Measurements from ENCODE around the gene NCK1.

NCK1 gene

GRCh38 chr3:136946978-136947377 is 85.0 kb downstream of the NCK1 start:
- Histone ChIP-seq H3K79me2 (ENCODE audit: low read length) (peaks cover 5% of the 10 kb centered on the region; the same call in 1 of the 2 replicates), H3K9me3 (ENCODE audit: insufficient read depth, low read length) (no peaks in the 10 kb centered on the region), H3K27me3 (ENCODE audit: low read depth, low read length) (no peaks in the 10 kb centered on the region), H3K27ac (ENCODE audit: low read length) (no peak overlapping the region), H3K9ac (ENCODE audit: low read length) (no peak overlapping the region), H2AFZ (ENCODE audit: low read depth, low read length) (no peak overlapping the region), H4K20me1 (ENCODE audit: insufficient read depth, low read length) (no peaks in the 10 kb centered on the region), H3K4me2 (ENCODE audit: low read length) (no peak overlapping the region), H3K4me1 (ENCODE audit: low read length) (peaks cover 12% of the 10 kb centered on the region), H3K4me3 (ENCODE audit: low read length) (no peak overlapping the region), H3K36me3 (replicated peaks; ENCODE audit: low read depth, low read length) (peaks cover 6% of the 10 kb centered on the region)
- TF ChIP-seq EZH2phosphoT487 (IDR thresholded peaks at IDR 0.05; ENCODE audit: low read depth) (no peak), CTCF (IDR thresholded peaks at IDR 0.05; ENCODE audit: low read depth, low read length) (no peak)

- H3K4me1 ChIP-seq (ENCODE audit: low read length), result peaks cover 12% of the 10 kb centered on the region
- H4K20me1 ChIP-seq (ENCODE audit: insufficient read depth, low read length), result no peaks in the 10 kb centered on the region
- H3K27ac ChIP-seq (ENCODE audit: low read length), result no peak overlapping the region
- no peak overlapping the region for H3K9ac ChIP-seq (ENCODE audit: low read length)
- TF ChIP-seq EZH2phosphoT487 (IDR thresholded peaks at IDR 0.05; ENCODE audit: low read depth), result no peak
- no peak for TF ChIP-seq CTCF (IDR thresholded peaks at IDR 0.05; ENCODE audit: low read depth, low read length)
- H3K9me3 ChIP-seq (ENCODE audit: insufficient read depth, low read length), result no peaks in the 10 kb centered on the region
- H2AFZ ChIP-seq (ENCODE audit: low read depth, low read length), result no peak overlapping the region
- H3K27me3 ChIP-seq (ENCODE audit: low read depth, low read length), result no peaks in the 10 kb centered on the region
- peaks cover 3% of the 10 kb centered on the region; the same call in 1 of the 2 replicates for H3K79me2 ChIP-seq (ENCODE audit: low read length)
- H3K4me3 ChIP-seq (ENCODE audit: low read length), result no peak overlapping the region
- H3K36me3 ChIP-seq (replicated peaks; ENCODE audit: low read depth, low read length), result peaks cover 6% of the 10 kb centered on the region
- no peak overlapping the region for H3K4me2 ChIP-seq (ENCODE audit: low read length)
Measured at GRCh38 chr3:136947477-136947876, 85.5 kb downstream of the NCK1 start.

DNA sequence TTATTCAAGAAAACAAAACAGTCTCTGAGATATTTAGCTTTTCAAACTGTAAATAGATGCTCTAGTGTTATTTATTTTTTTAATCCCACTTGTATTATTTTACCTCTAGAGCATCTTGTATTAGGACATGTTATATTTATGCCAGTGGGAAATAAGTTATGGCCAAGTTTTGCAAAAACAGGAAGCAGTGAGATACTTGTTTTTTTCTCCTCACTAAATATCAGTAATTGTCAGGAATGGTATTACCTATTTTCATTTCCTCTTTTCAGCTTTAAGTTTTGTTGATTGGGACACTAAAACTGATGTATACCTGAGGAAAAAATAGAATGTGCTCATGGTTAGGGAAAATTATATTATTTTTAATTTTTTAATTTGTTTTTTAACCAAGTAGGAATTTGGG is 87.1 kb downstream of the NCK1 start:
- Histone ChIP-seq H3K9me3 (ENCODE audit: insufficient read depth, low read length) (no peaks in the 10 kb centered on the region), H3K4me3 (ENCODE audit: low read length) (no peak overlapping the region), H3K4me1 (ENCODE audit: low read length) (peaks cover 12% of the 10 kb centered on the region), H2AFZ (ENCODE audit: low read depth, low read length) (no peak overlapping the region), H3K36me3 (replicated peaks; ENCODE audit: low read depth, low read length) (peaks cover 6% of the 10 kb centered on the region), H4K20me1 (ENCODE audit: insufficient read depth, low read length) (no peaks in the 10 kb centered on the region), H3K4me2 (ENCODE audit: low read length) (no peak overlapping the region), H3K9ac (ENCODE audit: low read length) (no peak overlapping the region), H3K79me2 (ENCODE audit: low read length) (no peaks in the 10 kb centered on the region), H3K27ac (ENCODE audit: low read length) (no peak overlapping the region), H3K27me3 (ENCODE audit: low read depth, low read length) (no peaks in the 10 kb centered on the region)
- no peak for TF ChIP-seq EZH2phosphoT487 (IDR thresholded peaks at IDR 0.05; ENCODE audit: low read depth)
- no peak for TF ChIP-seq CTCF (IDR thresholded peaks at IDR 0.05; ENCODE audit: low read depth, low read length)

DNA sequence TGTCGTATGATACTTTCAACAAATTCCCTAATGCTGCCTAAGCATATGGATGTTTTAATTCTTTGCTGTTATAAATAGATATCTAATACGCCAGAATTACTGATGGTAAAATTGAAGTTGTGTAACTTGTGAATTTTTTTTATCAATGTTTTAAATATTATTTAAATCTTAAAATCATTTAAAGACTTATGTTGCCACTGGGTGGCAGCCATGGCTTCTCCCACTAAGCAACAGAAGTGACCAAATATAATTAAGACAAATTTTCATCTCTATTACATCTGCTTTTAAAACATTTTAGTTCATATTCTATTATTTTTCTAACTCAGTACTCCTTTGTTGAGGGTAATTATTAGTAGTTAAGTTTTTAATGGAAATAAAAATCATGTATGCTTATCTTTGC is 87.7 kb downstream of the NCK1 start:
- no peaks in the 10 kb centered on the region for H3K79me2 ChIP-seq (ENCODE audit: low read length)
- H2AFZ ChIP-seq (ENCODE audit: low read depth, low read length), result no peak overlapping the region
- no peaks in the 10 kb centered on the region for H4K20me1 ChIP-seq (ENCODE audit: insufficient read depth, low read length)
- no peak overlapping the region for H3K9ac ChIP-seq (ENCODE audit: low read length)
- no peak overlapping the region for H3K4me3 ChIP-seq (ENCODE audit: low read length)
- TF ChIP-seq EZH2phosphoT487 (IDR thresholded peaks at IDR 0.05; ENCODE audit: low read depth), result no peak
- TF ChIP-seq CTCF (IDR thresholded peaks at IDR 0.05; ENCODE audit: low read depth, low read length), result peak; percentile 9; the same call in 1 of the 2 replicates
- peaks cover 12% of the 10 kb centered on the region for H3K4me1 ChIP-seq (ENCODE audit: low read length)
- H3K9me3 ChIP-seq (ENCODE audit: insufficient read depth, low read length), result no peaks in the 10 kb centered on the region
- H3K27ac ChIP-seq (ENCODE audit: low read length), result no peak overlapping the region
- H3K36me3 ChIP-seq (replicated peaks; ENCODE audit: low read depth, low read length), result peaks cover 6% of the 10 kb centered on the region
- H3K27me3 ChIP-seq (ENCODE audit: low read depth, low read length), result no peaks in the 10 kb centered on the region
- no peak overlapping the region for H3K4me2 ChIP-seq (ENCODE audit: low read length)
